ENCODE measurements around the gene OR10G3. TPM values are rescaled to one million over a fixed set of nuclear protein-coding genes. Genes with fewer than 3 reads are reported as not detected.

The OR10G3 gene
- total RNA-seq, 4 donors from 2014 or later: not detected

DNA sequence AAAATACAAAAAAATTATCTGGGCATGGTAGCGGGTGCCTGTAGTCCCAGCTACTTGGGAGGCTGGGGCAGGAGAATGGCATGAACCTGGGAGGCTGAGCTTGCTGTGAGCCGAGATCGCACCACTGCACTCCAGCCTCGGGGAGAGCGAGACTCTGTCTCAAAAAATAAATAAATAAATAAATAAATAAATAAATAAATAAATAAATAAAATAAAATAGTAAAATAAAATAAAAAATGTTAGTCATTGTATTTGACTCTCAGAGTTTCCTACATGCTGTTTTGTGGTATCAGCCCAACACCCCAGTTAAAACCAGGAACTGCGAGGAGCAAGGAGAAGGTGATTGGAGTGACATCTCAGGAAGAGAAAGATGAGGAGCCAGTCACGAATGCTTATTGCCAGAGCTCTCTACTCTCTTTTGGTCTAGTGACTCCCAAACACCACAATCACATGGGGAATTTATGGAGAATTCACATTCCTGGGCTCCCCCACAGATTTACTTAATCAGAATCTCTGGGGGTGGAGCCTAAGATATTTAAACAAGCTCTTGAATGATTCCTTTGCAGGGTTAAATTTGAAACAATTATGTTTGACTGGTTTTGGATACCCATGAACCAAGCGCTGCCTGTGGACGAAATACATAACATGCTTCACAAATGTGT, 38.3 kb downstream of the OR10G3 start:
- Histone ChIP-seq H3K9me3 (no peaks in the 10 kb centered on the region), H3K27me3 (peaks cover 16% of the 10 kb centered on the region), H3K4me3 (no peak overlapping the region), H3K36me3 (no peaks in the 10 kb centered on the region), H3K27ac (no peak overlapping the region), H3K4me1 (peaks cover 6% of the 10 kb centered on the region)
- no peak for TF ChIP-seq EP300 (IDR thresholded peaks at IDR 0.05)
- TF ChIP-seq POLR2AphosphoS5 (IDR thresholded peaks at IDR 0.05): no peak
- TF ChIP-seq, protein P1, sequence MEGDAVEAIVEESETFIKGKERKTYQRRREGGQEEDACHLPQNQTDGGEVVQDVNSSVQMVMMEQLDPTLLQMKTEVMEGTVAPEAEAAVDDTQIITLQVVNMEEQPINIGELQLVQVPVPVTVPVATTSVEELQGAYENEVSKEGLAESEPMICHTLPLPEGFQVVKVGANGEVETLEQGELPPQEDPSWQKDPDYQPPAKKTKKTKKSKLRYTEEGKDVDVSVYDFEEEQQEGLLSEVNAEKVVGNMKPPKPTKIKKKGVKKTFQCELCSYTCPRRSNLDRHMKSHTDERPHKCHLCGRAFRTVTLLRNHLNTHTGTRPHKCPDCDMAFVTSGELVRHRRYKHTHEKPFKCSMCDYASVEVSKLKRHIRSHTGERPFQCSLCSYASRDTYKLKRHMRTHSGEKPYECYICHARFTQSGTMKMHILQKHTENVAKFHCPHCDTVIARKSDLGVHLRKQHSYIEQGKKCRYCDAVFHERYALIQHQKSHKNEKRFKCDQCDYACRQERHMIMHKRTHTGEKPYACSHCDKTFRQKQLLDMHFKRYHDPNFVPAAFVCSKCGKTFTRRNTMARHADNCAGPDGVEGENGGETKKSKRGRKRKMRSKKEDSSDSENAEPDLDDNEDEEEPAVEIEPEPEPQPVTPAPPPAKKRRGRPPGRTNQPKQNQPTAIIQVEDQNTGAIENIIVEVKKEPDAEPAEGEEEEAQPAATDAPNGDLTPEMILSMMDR (IDR thresholded peaks at IDR 0.05): no peak
- no peak for DNase-seq (ENCODE audit: low spot score in 2 of 2)
- 85% methylated on average over 9 of the region's 9 CpGs for WGBS

- Histone ChIP-seq H3K36me3 (no peaks in the 10 kb centered on the region), H3K27me3 (peaks cover 34% of the 10 kb centered on the region), H3K4me1 (peaks cover 11% of the 10 kb centered on the region), H3K27ac (no peak overlapping the region), H3K9me3 (no peaks in the 10 kb centered on the region), H3K4me3 (no peak overlapping the region)
- 40% methylated on average over 3 of the region's 3 CpGs for WGBS
- DNase-seq (ENCODE audit: low spot score in 2 of 2): no peak
- TF ChIP-seq, protein P1 (IDR thresholded peaks at IDR 0.05): no peak
- TF ChIP-seq EP300 (IDR thresholded peaks at IDR 0.05) (no peak), POLR2AphosphoS5 (IDR thresholded peaks at IDR 0.05) (no peak), POLR2A (IDR thresholded peaks at IDR 0.05) (no peak)
Measured at GRCh38 chr14:21539189-21539940, 40.5 kb downstream of the OR10G3 start.

- peaks cover 41% of the 10 kb centered on the region for H3K27me3 ChIP-seq
- TF ChIP-seq POLR2AphosphoS5 (IDR thresholded peaks at IDR 0.05) (no peak), EP300 (IDR thresholded peaks at IDR 0.05) (no peak), POLR2A (IDR thresholded peaks at IDR 0.05) (no peak)
- TF ChIP-seq, protein P1 (IDR thresholded peaks at IDR 0.05): no peak
- H3K4me3 ChIP-seq: peak overlapping the region; percentile 30
- no peak overlapping the region for H3K27ac ChIP-seq
- H3K9me3 ChIP-seq: no peaks in the 10 kb centered on the region
- H3K4me1 ChIP-seq: peaks cover 11% of the 10 kb centered on the region
- 17% methylated on average over 3 of the region's 3 CpGs for WGBS
- no peak for DNase-seq (ENCODE audit: low spot score in 2 of 2)
- H3K36me3 ChIP-seq: no peaks in the 10 kb centered on the region
Measured at GRCh38 chr14:21537090-21537424, 42.8 kb downstream of the OR10G3 start.

GRCh38 chr14:21536418-21537089, 43.3 kb downstream of the OR10G3 start:
- no peak for DNase-seq (ENCODE audit: low spot score in 2 of 2)

DNA sequence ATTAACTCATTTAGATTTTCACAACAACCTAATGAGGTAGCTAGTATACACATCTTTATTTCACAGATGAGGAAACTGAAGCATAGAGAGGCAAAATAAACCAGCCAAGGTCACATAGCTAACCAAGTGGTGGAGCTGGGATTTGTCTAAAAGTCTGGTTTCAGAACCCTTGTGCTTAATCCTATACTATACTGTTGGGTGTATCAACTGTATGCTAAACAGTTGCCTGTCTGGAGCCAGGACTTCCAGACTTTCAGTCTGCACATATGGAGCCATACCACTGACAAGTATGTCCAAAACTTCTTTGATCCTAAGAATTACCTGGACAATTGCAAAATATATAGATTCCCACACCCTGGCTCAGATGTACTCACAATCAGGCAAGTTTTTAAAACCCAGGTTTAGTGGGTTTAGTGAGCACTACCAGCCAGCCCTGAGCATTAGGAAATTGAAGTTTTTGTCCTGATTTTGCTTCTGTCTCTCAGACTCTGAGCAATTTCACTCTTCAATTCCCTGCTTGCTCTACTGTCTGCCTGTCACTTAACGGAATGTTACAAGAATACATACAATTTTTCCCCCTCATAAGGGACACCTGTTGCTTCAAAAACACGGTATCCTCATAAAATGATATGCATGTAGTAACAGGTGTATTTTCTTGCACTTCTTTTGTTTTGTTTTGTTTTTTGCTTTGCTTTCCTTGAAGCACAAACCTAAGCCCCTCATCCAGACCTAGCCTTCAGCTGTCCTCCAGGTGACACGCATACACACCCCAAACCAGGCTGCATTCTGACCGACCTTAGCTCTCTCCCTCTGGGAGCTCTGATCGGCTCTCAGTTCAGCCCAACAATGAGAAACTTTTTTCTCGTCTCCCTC, 44.1 kb downstream of the OR10G3 start:
- Histone ChIP-seq H3K9me3 (no peaks in the 10 kb centered on the region), H3K4me1 (peaks cover 11% of the 10 kb centered on the region), H3K36me3 (no peaks in the 10 kb centered on the region), H3K27ac (no peak overlapping the region), H3K4me3 (peak overlapping the region; percentile 30), H3K27me3 (peaks cover 41% of the 10 kb centered on the region)
- TF ChIP-seq POLR2AphosphoS5 (IDR thresholded peaks at IDR 0.05): no peak
- no peak for TF ChIP-seq POLR2A (IDR thresholded peaks at IDR 0.05)
- TF ChIP-seq EP300 (IDR thresholded peaks at IDR 0.05): no peak
- TF ChIP-seq, protein P1 (IDR thresholded peaks at IDR 0.05): no peak
- WGBS: 37% methylated on average over 6 of the region's 6 CpGs
- DNase-seq (ENCODE audit: low spot score in 2 of 2): no peak

More at GRCh38 chr14:21536418-21537089, 43.3 kb downstream of the OR10G3 start:
- no peak overlapping the region for H3K27ac ChIP-seq
- H3K36me3 ChIP-seq: no peaks in the 10 kb centered on the region
- H3K9me3 ChIP-seq: no peaks in the 10 kb centered on the region
- peak overlapping the region; percentile 30 for H3K4me3 ChIP-seq
- no peak for TF ChIP-seq EP300 (IDR thresholded peaks at IDR 0.05)
- 3% methylated on average over 25 of the region's 25 CpGs for WGBS
- H3K4me1 ChIP-seq: peaks cover 11% of the 10 kb centered on the region
- H3K27me3 ChIP-seq: peaks cover 41% of the 10 kb centered on the region

Measured in suprapubic skin (tissue), 4 donors.